Measurements from ENCODE around the gene ZNF567. TPM values are rescaled to one million over a fixed set of nuclear protein-coding genes. Genes with fewer than 3 reads are reported as not detected.
"Not testable (repeated sequence)": the region's sequence is repeated elsewhere in the genome, so short reads cannot be mapped to it uniquely, and the experiment has no call there.

The ZNF567 gene
- total and polyA plus RNA-seq, 7 experiments from 2014 or later = 7.0 to 18.3 (median 9.5) TPM

GRCh38 chr19:36747750-36748149 is 60.3 kb downstream of the ZNF567 start:
- no peaks in the 10 kb centered on the region for H3K27me3 ChIP-seq (ENCODE audit: control insufficient read depth in 2 of 2, insufficient read depth in 2 of 2, low read length in 2 of 2)
- ChIA-PET POLR2A (no interaction called here), CTCF (no interaction called here)
- intact Hi-C loops (cut with micrococcal nuclease) = no loop called here
- Mint-ChIP-seq H3K4me1 (no peaks in the 10 kb centered on the region), H3K4me3 (peak overlapping the region in 1 of 10 donors; percentile 14), H3K9me3 (peaks cover 6 to 100% (median 75%) of the 10 kb centered on the region in 11 donors), H3K27ac (no peak overlapping the region), H3K27me3 (no peaks in the 10 kb centered on the region), H3K36me3 (peaks cover 28 to 80% (median 66%) of the 10 kb centered on the region in 5 donors)
- no peaks in the 10 kb centered on the region for H3K4me1 ChIP-seq (ENCODE audit: control insufficient read depth in 2 of 2, insufficient read depth in 2 of 2, low read length in 2 of 2)
- ATAC-seq (no peak), DNase-seq (no peak)
- peaks cover 17 to 97% (median 66%) of the 10 kb centered on the region in 3 experiments for H3K9me3 ChIP-seq (ENCODE audit: control insufficient read depth in 2 of 3, low read length in 3 of 3)
- no peak overlapping the region for H3K4me3 ChIP-seq (ENCODE audit: low read length)
- H3K36me3 ChIP-seq (ENCODE audit: control insufficient read depth in 2 of 3, insufficient read depth in 3 of 3, low read length in 3 of 3) = peaks cover 0 to 42% (median 13%) of the 10 kb centered on the region in 3 experiments
- no peak overlapping the region for H3K27ac ChIP-seq (ENCODE audit: low read depth, low read length)

- Mint-ChIP-seq H3K4me1 (no peaks in the 10 kb centered on the region), H3K36me3 (peaks cover 29 to 81% (median 70%) of the 10 kb centered on the region in 5 donors), H3K9me3 (peaks cover 6 to 98% (median 77%) of the 10 kb centered on the region in 11 donors), H3K27me3 (no peaks in the 10 kb centered on the region), H3K4me3 (peak overlapping the region in 1 of 10 donors; percentile 16), H3K27ac (no peak overlapping the region)
- DNase-seq (no peak), ATAC-seq (no peak)
- CTCF ChIA-PET = no interaction called here
- POLR2A ChIA-PET = no interaction called here
- Histone ChIP-seq H3K36me3 (ENCODE audit: control insufficient read depth in 2 of 3, insufficient read depth in 3 of 3, low read length in 3 of 3) (peaks cover 0 to 51% (median 13%) of the 10 kb centered on the region in 3 experiments), H3K9me3 (ENCODE audit: control insufficient read depth in 2 of 3, low read length in 3 of 3) (peaks cover 17 to 98% (median 60%) of the 10 kb centered on the region in 3 experiments), H3K4me1 (ENCODE audit: control insufficient read depth in 2 of 2, insufficient read depth in 2 of 2, low read length in 2 of 2) (no peaks in the 10 kb centered on the region), H3K27ac (ENCODE audit: low read depth, low read length) (no peak overlapping the region), H3K4me3 (ENCODE audit: low read length) (no peak overlapping the region), H3K27me3 (ENCODE audit: control insufficient read depth in 2 of 2, insufficient read depth in 2 of 2, low read length in 2 of 2) (no peaks in the 10 kb centered on the region)
- intact Hi-C loops (cut with micrococcal nuclease) = no loop called here
Measured at GRCh38 chr19:36748431-36749275, 61.2 kb downstream of the ZNF567 start.

- H3K4me1 Mint-ChIP-seq; intact Hi-C loops (cut with micrococcal nuclease); ATAC-seq; H3K4me3 Mint-ChIP-seq; POLR2A ChIA-PET; H3K27me3 Mint-ChIP-seq; DNase-seq; H3K4me1 ChIP-seq (ENCODE audit: control insufficient read depth in 2 of 2, insufficient read depth in 2 of 2, low read length in 2 of 2); CTCF ChIA-PET; H3K27ac Mint-ChIP-seq; H3K27me3 ChIP-seq (ENCODE audit: control insufficient read depth in 2 of 2, insufficient read depth in 2 of 2, low read length in 2 of 2); H3K27ac ChIP-seq (ENCODE audit: low read depth, low read length): not testable (repeated sequence)
- peaks cover 6 to 98% (median 80%) of the 10 kb centered on the region in 11 donors for H3K9me3 Mint-ChIP-seq
- H3K36me3 ChIP-seq (ENCODE audit: control insufficient read depth in 2 of 3, insufficient read depth in 3 of 3, low read length in 3 of 3) = peaks cover 0 to 52% (median 13%) of the 10 kb centered on the region in 3 experiments
- H3K9me3 ChIP-seq (ENCODE audit: control insufficient read depth in 2 of 3, low read length in 3 of 3) = peaks cover 17 to 97% (median 58%) of the 10 kb centered on the region in 3 experiments
- peak overlapping the region; percentile 5 for H3K4me3 ChIP-seq (ENCODE audit: low read length)
- peaks cover 31 to 84% (median 80%) of the 10 kb centered on the region in 5 donors for H3K36me3 Mint-ChIP-seq
Measured at GRCh38 chr19:36749613-36750012, 62.2 kb downstream of the ZNF567 start.

- Mint-ChIP-seq H3K27me3 (no peaks in the 10 kb centered on the region), H3K4me3 (no peak overlapping the region)
Measured at GRCh38 chr19:36750066-36750691, 62.8 kb downstream of the ZNF567 start.

More at GRCh38 chr19:36750066-36750691, 62.8 kb downstream of the ZNF567 start:
- peaks cover 31 to 85% (median 81%) of the 10 kb centered on the region in 5 donors for H3K36me3 Mint-ChIP-seq
- H3K4me1 Mint-ChIP-seq = no peaks in the 10 kb centered on the region
- peak overlapping the region; percentile 5 for H3K4me3 ChIP-seq (ENCODE audit: low read length)
- H3K27ac Mint-ChIP-seq = peak overlapping the region in 1 of 9 donors; percentile 31
- DNase-seq = no peak
- no peak for ATAC-seq
- H3K27me3 ChIP-seq (ENCODE audit: control insufficient read depth in 2 of 2, insufficient read depth in 2 of 2, low read length in 2 of 2) = no peaks in the 10 kb centered on the region
- peaks cover 17 to 99% (median 56%) of the 10 kb centered on the region in 3 experiments for H3K9me3 ChIP-seq (ENCODE audit: control insufficient read depth in 2 of 3, low read length in 3 of 3)
- H3K9me3 Mint-ChIP-seq = peaks cover 6 to 98% (median 79%) of the 10 kb centered on the region in 11 donors
- ChIA-PET CTCF (no interaction called here), POLR2A (no interaction called here)
- intact Hi-C loops (cut with micrococcal nuclease) = no loop called here
- H3K36me3 ChIP-seq (ENCODE audit: control insufficient read depth in 2 of 3, insufficient read depth in 3 of 3, low read length in 3 of 3) = peaks cover 0 to 58% (median 13%) of the 10 kb centered on the region in 3 experiments
- H3K4me1 ChIP-seq (ENCODE audit: control insufficient read depth in 2 of 2, insufficient read depth in 2 of 2, low read length in 2 of 2) = no peaks in the 10 kb centered on the region
- H3K27ac ChIP-seq (ENCODE audit: low read depth, low read length) = no peak overlapping the region

Other genes with a start within 250 kb of the ZNF567 start
- 10 to 100 TPM in 2 of 5 experiments, 1 to 10 TPM in 3; 9.2 to 29.8 (median 9.3) TPM for gene ZNF566, start 198.1 kb upstream of the ZNF567 start, total RNA-seq
- 10 to 100 TPM in 1 of 2 donors, 1 to 10 TPM in 1; 9.8 to 29.1 TPM for gene ZNF566, start 198.1 kb upstream of the ZNF567 start, polyA plus RNA-seq
- 10 to 100 TPM in 3 of 5 experiments, 1 to 10 TPM in 2; 2.9 to 13.2 (median 11.3) TPM for gene ZNF260, start 159.3 kb upstream of the ZNF567 start, total RNA-seq
- gene ZNF260, start 159.3 kb upstream of the ZNF567 start, polyA plus RNA-seq = 10 to 100 TPM in 1 of 2 donors, 1 to 10 TPM in 1; 6.1 to 15.3 TPM
- 10 to 100 TPM; 22.6 to 37.8 (median 33.8) TPM for gene ZNF529, start 114.3 kb upstream of the ZNF567 start, total RNA-seq
- 10 to 100 TPM in 1 of 2 donors, 1 to 10 TPM in 1; 9.9 to 12.3 TPM for gene ZNF529, start 114.3 kb upstream of the ZNF567 start, polyA plus RNA-seq
- 10 to 100 TPM in 3 of 5 experiments, 1 to 10 TPM in 2; 5.4 to 20.2 (median 12.2) TPM for gene ZNF382, start 82.3 kb upstream of the ZNF567 start, total RNA-seq
- gene ZNF382, start 82.3 kb upstream of the ZNF567 start, polyA plus RNA-seq = 10 to 100 TPM in 1 of 2 donors, 1 to 10 TPM in 1; 7.3 to 10.3 TPM
- 10 to 100 TPM in 3 of 5 experiments, 1 to 10 TPM in 2; 6.1 to 17.6 (median 10.9) TPM for gene ZNF461, start 20.8 kb upstream of the ZNF567 start, total RNA-seq
- 1 to 10 TPM; 4.0 to 4.6 TPM for gene ZNF461, start 20.8 kb upstream of the ZNF567 start, polyA plus RNA-seq
- 1 to 10 TPM; 1.9 to 4.8 (median 4.3) TPM for gene ZNF850, start 85.2 kb downstream of the ZNF567 start, total RNA-seq
- under 1 TPM; 0.46 to 0.99 TPM for gene ZNF850, start 85.2 kb downstream of the ZNF567 start, polyA plus RNA-seq
- 10 to 100 TPM in 2 of 5 experiments, 1 to 10 TPM in 3; 2.6 to 14.4 (median 7.3) TPM for gene ZNF790, start 150.8 kb downstream of the ZNF567 start, total RNA-seq
- gene ZNF790, start 150.8 kb downstream of the ZNF567 start, polyA plus RNA-seq = 1 to 10 TPM; 6.2 to 7.6 TPM
- gene ZNF345, start 163.3 kb downstream of the ZNF567 start, total RNA-seq = 10 to 100 TPM in 2 of 5 experiments, 1 to 10 TPM in 3; 6.8 to 18.2 (median 7.8) TPM
- gene ZNF345, start 163.3 kb downstream of the ZNF567 start, polyA plus RNA-seq = 10 to 100 TPM in 1 of 2 donors, 1 to 10 TPM in 1; 10.0 to 11.8 TPM
- 1 to 10 TPM; 2.6 to 9.0 (median 6.3) TPM for gene ZNF829, start 228.7 kb downstream of the ZNF567 start, total RNA-seq
- 1 to 10 TPM; 2.6 to 7.2 TPM for gene ZNF829, start 228.7 kb downstream of the ZNF567 start, polyA plus RNA-seq
- 10 to 100 TPM in 2 of 5 experiments, 1 to 10 TPM in 3; 8.2 to 18.0 (median 9.3) TPM for gene ZNF568, start 228.7 kb downstream of the ZNF567 start, total RNA-seq
- 10 to 100 TPM in 1 of 2 donors, 1 to 10 TPM in 1; 9.5 to 15.1 TPM for gene ZNF568, start 228.7 kb downstream of the ZNF567 start, polyA plus RNA-seq

Data from naive thymus-derived CD4-positive, alpha-beta T cell (primary cell).